Measurements from ENCODE around the gene GLRX5.

- TF ChIP-seq CTCF (IDR thresholded peaks at IDR 0.05) (no peak), POLR2A (IDR thresholded peaks at IDR 0.05) (no peak)
Observed at GRCh38 chr14:95500201-95500681, 34.6 kb upstream of the GLRX5 start.
